ENCODE measurements around the gene TTLL6.

DNA sequence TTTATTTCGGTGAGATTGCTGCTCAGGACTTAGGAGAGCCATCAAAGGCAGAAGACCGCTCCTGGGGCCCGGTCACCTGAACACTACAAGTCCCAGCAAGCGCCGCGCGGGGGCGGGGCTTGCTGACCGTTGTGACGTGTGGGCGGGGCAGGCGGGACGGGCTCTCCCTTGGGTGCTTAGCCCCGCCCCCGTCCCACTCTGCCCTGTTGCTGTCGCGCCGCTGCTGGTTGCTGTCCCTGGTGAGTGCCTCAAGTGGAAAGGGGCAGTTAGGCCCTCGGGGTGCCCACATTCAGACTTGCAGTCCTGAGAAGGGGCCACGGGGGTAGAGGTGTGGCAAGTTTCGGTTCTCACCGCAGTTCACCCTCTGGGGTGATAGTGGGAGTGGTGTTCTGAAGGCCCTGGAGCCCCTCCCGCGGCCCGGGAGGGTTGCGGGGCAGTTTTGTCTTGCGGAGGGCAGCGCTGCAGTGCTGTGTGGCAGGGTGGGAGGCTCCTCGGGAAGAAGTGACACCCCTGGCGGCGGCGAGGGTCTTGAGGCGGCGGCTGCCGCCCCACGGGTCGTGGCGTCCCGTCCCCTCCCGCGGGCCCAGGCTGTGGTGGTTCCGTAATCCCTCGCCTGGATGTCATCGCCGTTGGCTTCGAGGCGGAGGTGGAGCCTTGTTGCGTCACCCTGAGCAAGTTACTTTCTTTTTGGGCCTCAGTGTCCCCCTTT is 14.0 kb upstream of the TTLL6 start, which contains the start of gene CALCOCO2:
- TF ChIP-seq, protein P1, sequence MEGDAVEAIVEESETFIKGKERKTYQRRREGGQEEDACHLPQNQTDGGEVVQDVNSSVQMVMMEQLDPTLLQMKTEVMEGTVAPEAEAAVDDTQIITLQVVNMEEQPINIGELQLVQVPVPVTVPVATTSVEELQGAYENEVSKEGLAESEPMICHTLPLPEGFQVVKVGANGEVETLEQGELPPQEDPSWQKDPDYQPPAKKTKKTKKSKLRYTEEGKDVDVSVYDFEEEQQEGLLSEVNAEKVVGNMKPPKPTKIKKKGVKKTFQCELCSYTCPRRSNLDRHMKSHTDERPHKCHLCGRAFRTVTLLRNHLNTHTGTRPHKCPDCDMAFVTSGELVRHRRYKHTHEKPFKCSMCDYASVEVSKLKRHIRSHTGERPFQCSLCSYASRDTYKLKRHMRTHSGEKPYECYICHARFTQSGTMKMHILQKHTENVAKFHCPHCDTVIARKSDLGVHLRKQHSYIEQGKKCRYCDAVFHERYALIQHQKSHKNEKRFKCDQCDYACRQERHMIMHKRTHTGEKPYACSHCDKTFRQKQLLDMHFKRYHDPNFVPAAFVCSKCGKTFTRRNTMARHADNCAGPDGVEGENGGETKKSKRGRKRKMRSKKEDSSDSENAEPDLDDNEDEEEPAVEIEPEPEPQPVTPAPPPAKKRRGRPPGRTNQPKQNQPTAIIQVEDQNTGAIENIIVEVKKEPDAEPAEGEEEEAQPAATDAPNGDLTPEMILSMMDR (IDR thresholded peaks at IDR 0.05), result no peak
- TF ChIP-seq, protein P2, sequence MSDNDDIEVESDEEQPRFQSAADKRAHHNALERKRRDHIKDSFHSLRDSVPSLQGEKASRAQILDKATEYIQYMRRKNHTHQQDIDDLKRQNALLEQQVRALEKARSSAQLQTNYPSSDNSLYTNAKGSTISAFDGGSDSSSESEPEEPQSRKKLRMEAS (CRISPR knock-in tag; IDR thresholded peaks at IDR 0.05), result peak; percentile 81
- TF ChIP-seq, protein P3, sequence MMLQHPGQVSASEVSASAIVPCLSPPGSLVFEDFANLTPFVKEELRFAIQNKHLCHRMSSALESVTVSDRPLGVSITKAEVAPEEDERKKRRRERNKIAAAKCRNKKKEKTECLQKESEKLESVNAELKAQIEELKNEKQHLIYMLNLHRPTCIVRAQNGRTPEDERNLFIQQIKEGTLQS (CRISPR knock-in tag; conservative IDR thresholded peaks at IDR 0.05), result no peak
- TF ChIP-seq, protein P4, sequence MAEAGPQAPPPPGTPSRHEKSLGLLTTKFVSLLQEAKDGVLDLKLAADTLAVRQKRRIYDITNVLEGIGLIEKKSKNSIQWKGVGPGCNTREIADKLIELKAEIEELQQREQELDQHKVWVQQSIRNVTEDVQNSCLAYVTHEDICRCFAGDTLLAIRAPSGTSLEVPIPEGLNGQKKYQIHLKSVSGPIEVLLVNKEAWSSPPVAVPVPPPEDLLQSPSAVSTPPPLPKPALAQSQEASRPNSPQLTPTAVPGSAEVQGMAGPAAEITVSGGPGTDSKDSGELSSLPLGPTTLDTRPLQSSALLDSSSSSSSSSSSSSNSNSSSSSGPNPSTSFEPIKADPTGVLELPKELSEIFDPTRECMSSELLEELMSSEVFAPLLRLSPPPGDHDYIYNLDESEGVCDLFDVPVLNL (CRISPR knock-in tag; IDR thresholded peaks at IDR 0.05; ENCODE audit: borderline replicate concordance, low read depth), result no peak
- TF ChIP-seq, protein P5, sequence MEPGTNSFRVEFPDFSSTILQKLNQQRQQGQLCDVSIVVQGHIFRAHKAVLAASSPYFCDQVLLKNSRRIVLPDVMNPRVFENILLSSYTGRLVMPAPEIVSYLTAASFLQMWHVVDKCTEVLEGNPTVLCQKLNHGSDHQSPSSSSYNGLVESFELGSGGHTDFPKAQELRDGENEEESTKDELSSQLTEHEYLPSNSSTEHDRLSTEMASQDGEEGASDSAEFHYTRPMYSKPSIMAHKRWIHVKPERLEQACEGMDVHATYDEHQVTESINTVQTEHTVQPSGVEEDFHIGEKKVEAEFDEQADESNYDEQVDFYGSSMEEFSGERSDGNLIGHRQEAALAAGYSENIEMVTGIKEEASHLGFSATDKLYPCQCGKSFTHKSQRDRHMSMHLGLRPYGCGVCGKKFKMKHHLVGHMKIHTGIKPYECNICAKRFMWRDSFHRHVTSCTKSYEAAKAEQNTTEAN (CRISPR knock-in tag; IDR thresholded peaks at IDR 0.05), result no peak
- TF ChIP-seq SP1 (CRISPR knock-in tag; conservative IDR thresholded peaks at IDR 0.05) (peak; percentile 96), FOXK1 (CRISPR knock-in tag; IDR thresholded peaks at IDR 0.05) (0 out of 2 replicates have a peak, but pooled peaks have one; percentile 24), CREB1 (CRISPR knock-in tag; IDR thresholded peaks at IDR 0.05) (no peak), OVOL2 (CRISPR knock-in tag; IDR thresholded peaks at IDR 0.05; ENCODE audit: borderline replicate concordance) (no peak)
- TF ChIP-seq, protein P6, sequence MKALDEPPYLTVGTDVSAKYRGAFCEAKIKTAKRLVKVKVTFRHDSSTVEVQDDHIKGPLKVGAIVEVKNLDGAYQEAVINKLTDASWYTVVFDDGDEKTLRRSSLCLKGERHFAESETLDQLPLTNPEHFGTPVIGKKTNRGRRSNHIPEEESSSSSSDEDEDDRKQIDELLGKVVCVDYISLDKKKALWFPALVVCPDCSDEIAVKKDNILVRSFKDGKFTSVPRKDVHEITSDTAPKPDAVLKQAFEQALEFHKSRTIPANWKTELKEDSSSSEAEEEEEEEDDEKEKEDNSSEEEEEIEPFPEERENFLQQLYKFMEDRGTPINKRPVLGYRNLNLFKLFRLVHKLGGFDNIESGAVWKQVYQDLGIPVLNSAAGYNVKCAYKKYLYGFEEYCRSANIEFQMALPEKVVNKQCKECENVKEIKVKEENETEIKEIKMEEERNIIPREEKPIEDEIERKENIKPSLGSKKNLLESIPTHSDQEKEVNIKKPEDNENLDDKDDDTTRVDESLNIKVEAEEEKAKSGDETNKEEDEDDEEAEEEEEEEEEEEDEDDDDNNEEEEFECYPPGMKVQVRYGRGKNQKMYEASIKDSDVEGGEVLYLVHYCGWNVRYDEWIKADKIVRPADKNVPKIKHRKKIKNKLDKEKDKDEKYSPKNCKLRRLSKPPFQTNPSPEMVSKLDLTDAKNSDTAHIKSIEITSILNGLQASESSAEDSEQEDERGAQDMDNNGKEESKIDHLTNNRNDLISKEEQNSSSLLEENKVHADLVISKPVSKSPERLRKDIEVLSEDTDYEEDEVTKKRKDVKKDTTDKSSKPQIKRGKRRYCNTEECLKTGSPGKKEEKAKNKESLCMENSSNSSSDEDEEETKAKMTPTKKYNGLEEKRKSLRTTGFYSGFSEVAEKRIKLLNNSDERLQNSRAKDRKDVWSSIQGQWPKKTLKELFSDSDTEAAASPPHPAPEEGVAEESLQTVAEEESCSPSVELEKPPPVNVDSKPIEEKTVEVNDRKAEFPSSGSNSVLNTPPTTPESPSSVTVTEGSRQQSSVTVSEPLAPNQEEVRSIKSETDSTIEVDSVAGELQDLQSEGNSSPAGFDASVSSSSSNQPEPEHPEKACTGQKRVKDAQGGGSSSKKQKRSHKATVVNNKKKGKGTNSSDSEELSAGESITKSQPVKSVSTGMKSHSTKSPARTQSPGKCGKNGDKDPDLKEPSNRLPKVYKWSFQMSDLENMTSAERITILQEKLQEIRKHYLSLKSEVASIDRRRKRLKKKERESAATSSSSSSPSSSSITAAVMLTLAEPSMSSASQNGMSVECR (CRISPR knock-in tag; IDR thresholded peaks at IDR 0.05; ENCODE audit: borderline replicate concordance), result peak; percentile 43; the same call in 1 of the 2 replicates
- TF ChIP-seq, protein P7, sequence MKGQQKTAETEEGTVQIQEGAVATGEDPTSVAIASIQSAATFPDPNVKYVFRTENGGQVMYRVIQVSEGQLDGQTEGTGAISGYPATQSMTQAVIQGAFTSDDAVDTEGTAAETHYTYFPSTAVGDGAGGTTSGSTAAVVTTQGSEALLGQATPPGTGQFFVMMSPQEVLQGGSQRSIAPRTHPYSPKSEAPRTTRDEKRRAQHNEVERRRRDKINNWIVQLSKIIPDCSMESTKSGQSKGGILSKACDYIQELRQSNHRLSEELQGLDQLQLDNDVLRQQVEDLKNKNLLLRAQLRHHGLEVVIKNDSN (CRISPR knock-in tag; IDR thresholded peaks at IDR 0.05), result peak; percentile 44; the same call in 1 of the 2 replicates
- TF ChIP-seq, protein P8, sequence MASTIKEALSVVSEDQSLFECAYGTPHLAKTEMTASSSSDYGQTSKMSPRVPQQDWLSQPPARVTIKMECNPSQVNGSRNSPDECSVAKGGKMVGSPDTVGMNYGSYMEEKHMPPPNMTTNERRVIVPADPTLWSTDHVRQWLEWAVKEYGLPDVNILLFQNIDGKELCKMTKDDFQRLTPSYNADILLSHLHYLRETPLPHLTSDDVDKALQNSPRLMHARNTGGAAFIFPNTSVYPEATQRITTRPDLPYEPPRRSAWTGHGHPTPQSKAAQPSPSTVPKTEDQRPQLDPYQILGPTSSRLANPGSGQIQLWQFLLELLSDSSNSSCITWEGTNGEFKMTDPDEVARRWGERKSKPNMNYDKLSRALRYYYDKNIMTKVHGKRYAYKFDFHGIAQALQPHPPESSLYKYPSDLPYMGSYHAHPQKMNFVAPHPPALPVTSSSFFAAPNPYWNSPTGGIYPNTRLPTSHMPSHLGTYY (CRISPR knock-in tag; IDR thresholded peaks at IDR 0.05), result no peak

Measured in WTC11 (cell line).